ENCODE results near the gene VAV2. TPM values are rescaled to one million over a fixed set of nuclear protein-coding genes. Genes with fewer than 3 reads are reported as not detected.
A peak's percentile ranks its signal among the peaks of the same experiment; 100 is the strongest.

Gene VAV2
- polyA plus RNA-seq, 4 donors = 26.7 to 45.7 (median 36.2) TPM

- FAIRE-seq (no peak), DNase-seq (no peak)
- Histone ChIP-seq H3K27me3 (ENCODE audit: control insufficient read depth in 3 of 3, insufficient read depth in 3 of 3, low read length in 3 of 3) (no peaks in the 10 kb centered on the region), H3K4me1 (ENCODE audit: control insufficient read depth in 3 of 3, insufficient read depth in 2 of 3, low read depth in 1 of 3, low read length in 2 of 3) (peaks cover 0 to 34% (median 6%) of the 10 kb centered on the region in 3 donors), H3K4me3 (ENCODE audit: low read depth in 1 of 3, low read length in 3 of 3) (peak overlapping the region in 1 of 3 donors; percentile 27), H3K27ac (ENCODE audit: low read depth in 1 of 3, low read length in 2 of 3) (no peak overlapping the region), H3K9me3 (ENCODE audit: control insufficient read depth in 2 of 2, insufficient read depth in 1 of 2, low read depth in 1 of 2, low read length in 1 of 2) (no peaks in the 10 kb centered on the region), H3K36me3 (ENCODE audit: control insufficient read depth in 3 of 3, insufficient read depth in 2 of 3, low read depth in 1 of 3, low read length in 3 of 3) (no peaks in the 10 kb centered on the region)
- 55 to 67% (median 61%) methylated on average over 14 to 15 of the region's 15 CpGs for WGBS, 3 donors
These were observed 254.9 kb downstream of the VAV2 start for GRCh38 chr9:133737071-133737773.

- FAIRE-seq = no peak
These were observed 256.2 kb downstream of the VAV2 start for GRCh38 chr9:133735931-133736330.

GRCh38 chr9:133735415-133735775 lies 256.7 kb downstream of the VAV2 start:
- no peaks in the 10 kb centered on the region for H3K36me3 ChIP-seq (ENCODE audit: control insufficient read depth in 3 of 3, insufficient read depth in 2 of 3, low read depth in 1 of 3, low read length in 3 of 3)
- no peaks in the 10 kb centered on the region for H3K9me3 ChIP-seq (ENCODE audit: control insufficient read depth in 2 of 2, insufficient read depth in 1 of 2, low read depth in 1 of 2, low read length in 1 of 2)
- H3K27ac ChIP-seq (ENCODE audit: low read depth in 1 of 3, low read length in 2 of 3) = no peak overlapping the region
- WGBS, 3 donors = 55 to 66% (median 63%) methylated on average over 10 of the region's 10 CpGs
- FAIRE-seq = no peak
- H3K4me1 ChIP-seq (ENCODE audit: control insufficient read depth in 3 of 3, insufficient read depth in 2 of 3, low read depth in 1 of 3, low read length in 2 of 3) = peaks cover 0 to 23% (median 6%) of the 10 kb centered on the region in 3 donors
- no peak overlapping the region for H3K4me3 ChIP-seq (ENCODE audit: low read depth in 1 of 3, low read length in 3 of 3)
- DNase-seq = no peak
- no peaks in the 10 kb centered on the region for H3K27me3 ChIP-seq (ENCODE audit: control insufficient read depth in 3 of 3, insufficient read depth in 3 of 3, low read length in 3 of 3)

More at GRCh38 chr9:133735931-133736330, 256.2 kb downstream of the VAV2 start:
- H3K9me3 ChIP-seq (ENCODE audit: control insufficient read depth in 2 of 2, insufficient read depth in 1 of 2, low read depth in 1 of 2, low read length in 1 of 2) = no peaks in the 10 kb centered on the region
- H3K27ac ChIP-seq (ENCODE audit: low read depth in 1 of 3, low read length in 2 of 3) = no peak overlapping the region
- no peak for DNase-seq
- H3K27me3 ChIP-seq (ENCODE audit: control insufficient read depth in 3 of 3, insufficient read depth in 3 of 3, low read length in 3 of 3) = no peaks in the 10 kb centered on the region
- peaks cover 0 to 29% (median 6%) of the 10 kb centered on the region in 3 donors for H3K4me1 ChIP-seq (ENCODE audit: control insufficient read depth in 3 of 3, insufficient read depth in 2 of 3, low read depth in 1 of 3, low read length in 2 of 3)
- no peaks in the 10 kb centered on the region for H3K36me3 ChIP-seq (ENCODE audit: control insufficient read depth in 3 of 3, insufficient read depth in 2 of 3, low read depth in 1 of 3, low read length in 3 of 3)
- no peak overlapping the region for H3K4me3 ChIP-seq (ENCODE audit: low read depth in 1 of 3, low read length in 3 of 3)
- 60 to 81% (median 74%) methylated on average over 8 of the region's 8 CpGs for WGBS, 3 donors

- Histone ChIP-seq H3K4me1 (ENCODE audit: control insufficient read depth in 3 of 3, insufficient read depth in 2 of 3, low read depth in 1 of 3, low read length in 2 of 3) (peaks cover 0 to 17% (median 6%) of the 10 kb centered on the region in 3 donors), H3K27ac (ENCODE audit: low read depth in 1 of 3, low read length in 2 of 3) (no peak overlapping the region), H3K36me3 (ENCODE audit: control insufficient read depth in 3 of 3, insufficient read depth in 2 of 3, low read depth in 1 of 3, low read length in 3 of 3) (no peaks in the 10 kb centered on the region), H3K27me3 (ENCODE audit: control insufficient read depth in 3 of 3, insufficient read depth in 3 of 3, low read length in 3 of 3) (no peaks in the 10 kb centered on the region), H3K9me3 (ENCODE audit: control insufficient read depth in 2 of 2, insufficient read depth in 1 of 2, low read depth in 1 of 2, low read length in 1 of 2) (no peaks in the 10 kb centered on the region), H3K4me3 (ENCODE audit: low read depth in 1 of 3, low read length in 3 of 3) (no peak overlapping the region)
- no peak for FAIRE-seq
- no peak for DNase-seq
- 61 to 76% (median 69%) methylated on average over 21 to 23 of the region's 23 CpGs for WGBS, 3 donors
These were observed 257.3 kb downstream of the VAV2 start for GRCh38 chr9:133734590-133735414.

- Histone ChIP-seq H3K4me1 (ENCODE audit: control insufficient read depth in 3 of 3, insufficient read depth in 2 of 3, low read depth in 1 of 3, low read length in 2 of 3) (peaks cover 0 to 9% (median 6%) of the 10 kb centered on the region in 3 donors), H3K4me3 (ENCODE audit: low read depth in 1 of 3, low read length in 3 of 3) (no peak overlapping the region), H3K36me3 (ENCODE audit: control insufficient read depth in 3 of 3, insufficient read depth in 2 of 3, low read depth in 1 of 3, low read length in 3 of 3) (no peaks in the 10 kb centered on the region), H3K27me3 (ENCODE audit: control insufficient read depth in 3 of 3, insufficient read depth in 3 of 3, low read length in 3 of 3) (peaks cover 0 to 3% (median 0%) of the 10 kb centered on the region in 3 donors), H3K9me3 (ENCODE audit: control insufficient read depth in 2 of 2, insufficient read depth in 1 of 2, low read depth in 1 of 2, low read length in 1 of 2) (no peaks in the 10 kb centered on the region), H3K27ac (ENCODE audit: low read depth in 1 of 3, low read length in 2 of 3) (no peak overlapping the region)
- FAIRE-seq (no peak), DNase-seq (no peak)
- WGBS, 3 donors = 77 to 86% (median 78%) methylated on average over 20 to 21 of the region's 21 CpGs
These were observed 258.2 kb downstream of the VAV2 start for GRCh38 chr9:133733796-133734533.

- H3K9me3 ChIP-seq (ENCODE audit: control insufficient read depth in 2 of 2, insufficient read depth in 1 of 2, low read depth in 1 of 2, low read length in 1 of 2) = no peaks in the 10 kb centered on the region
- WGBS, 3 donors = 69 to 85% (median 80%) methylated on average over 3 to 4 of the region's 4 CpGs
- no peak overlapping the region for H3K4me3 ChIP-seq (ENCODE audit: low read depth in 1 of 3, low read length in 3 of 3)
- DNase-seq = no peak
- no peak overlapping the region for H3K27ac ChIP-seq (ENCODE audit: low read depth in 1 of 3, low read length in 2 of 3)
- FAIRE-seq = no peak
- no peaks in the 10 kb centered on the region for H3K36me3 ChIP-seq (ENCODE audit: control insufficient read depth in 3 of 3, insufficient read depth in 2 of 3, low read depth in 1 of 3, low read length in 3 of 3)
- peaks cover 0 to 6% (median 3%) of the 10 kb centered on the region in 3 donors for H3K4me1 ChIP-seq (ENCODE audit: control insufficient read depth in 3 of 3, insufficient read depth in 2 of 3, low read depth in 1 of 3, low read length in 2 of 3)
- H3K27me3 ChIP-seq (ENCODE audit: control insufficient read depth in 3 of 3, insufficient read depth in 3 of 3, low read length in 3 of 3) = peaks cover 0 to 3% (median 0%) of the 10 kb centered on the region in 3 donors
These were observed 258.7 kb downstream of the VAV2 start for GRCh38 chr9:133733421-133733795.

GRCh38 chr9:133732639-133733408 lies 259.3 kb downstream of the VAV2 start:
- Histone ChIP-seq H3K4me1 (ENCODE audit: control insufficient read depth in 3 of 3, insufficient read depth in 2 of 3, low read depth in 1 of 3, low read length in 2 of 3) (peaks cover 0 to 4% (median 2%) of the 10 kb centered on the region in 3 donors), H3K9me3 (ENCODE audit: control insufficient read depth in 2 of 2, insufficient read depth in 1 of 2, low read depth in 1 of 2, low read length in 1 of 2) (no peaks in the 10 kb centered on the region), H3K36me3 (ENCODE audit: control insufficient read depth in 3 of 3, insufficient read depth in 2 of 3, low read depth in 1 of 3, low read length in 3 of 3) (no peaks in the 10 kb centered on the region), H3K27me3 (ENCODE audit: control insufficient read depth in 3 of 3, insufficient read depth in 3 of 3, low read length in 3 of 3) (peaks cover 0 to 3% (median 0%) of the 10 kb centered on the region in 3 donors), H3K27ac (ENCODE audit: low read depth in 1 of 3, low read length in 2 of 3) (no peak overlapping the region), H3K4me3 (ENCODE audit: low read depth in 1 of 3, low read length in 3 of 3) (no peak overlapping the region)
- DNase-seq (no peak), FAIRE-seq (no peak)
- 68 to 75% (median 70%) methylated on average over 10 of the region's 10 CpGs for WGBS, 3 donors

All from small intestine (tissue), 7 donors.